ENCODE results near the gene ZSWIM9. TPM values are rescaled to one million over a fixed set of nuclear protein-coding genes. Genes with fewer than 3 reads are reported as not detected.

Gene ZSWIM9
- total RNA-seq, 1 experiment from 2014 or later = 6.8 TPM

GRCh38 chr19:48133094-48133493 is 37.4 kb upstream of the ZSWIM9 start:
- Histone ChIP-seq H3K36me3 (ENCODE audit: control insufficient read depth, insufficient read depth, low read length) (no peaks in the 10 kb centered on the region), H3K4me1 (ENCODE audit: control insufficient read depth, insufficient read depth, low read length) (no peaks in the 10 kb centered on the region), H3K9me3 (ENCODE audit: control insufficient read depth, insufficient read depth, low read depth, low read length) (no peaks in the 10 kb centered on the region), H3K4me3 (ENCODE audit: low read depth in 2 of 2, low read length in 2 of 2) (no peak overlapping the region), H3K27ac (ENCODE audit: low read length) (no peak overlapping the region), H3K27me3 (ENCODE audit: control insufficient read depth, insufficient read depth, low read length) (no peaks in the 10 kb centered on the region)
- ChIA-PET CTCF (no interaction called here), POLR2A (no interaction called here)
- intact Hi-C loops (cut with micrococcal nuclease; ENCODE audit: unreplicated experiment) = no loop called here
- BruUV-seq (replicated peaks) = no TSS peak
- DNase-seq (ENCODE audit: low read depth, low spot score) (no peak), ATAC-seq (no peak)
- in situ Hi-C loops (cut with HindIII; ENCODE audit: low pct_unique_long_range_greater_than_20kb, low sequenced_read_pairs) = no loop called here
- TF ChIP-seq TCF7L2 (IDR thresholded peaks at IDR 0.05; ENCODE audit: low read depth, low read length) (no peak), REST (IDR thresholded peaks at IDR 0.05; ENCODE audit: insufficient read depth in 1 of 2, low read depth in 2 of 2, low read length in 1 of 2) (no peak), SIN3A (IDR thresholded peaks at IDR 0.05; ENCODE audit: borderline replicate concordance, insufficient read depth, low read depth, low read length) (no peak), POLR2AphosphoS5 (IDR thresholded peaks at IDR 0.05; ENCODE audit: low read depth, low read length) (no peak), CTCF (IDR thresholded peaks at IDR 0.05) (no peak)

- H3K27me3 ChIP-seq (ENCODE audit: control insufficient read depth, insufficient read depth, low read length) = no peaks in the 10 kb centered on the region
- intact Hi-C loops (cut with micrococcal nuclease; ENCODE audit: unreplicated experiment) = no loop called here
- H3K9me3 ChIP-seq (ENCODE audit: control insufficient read depth, insufficient read depth, low read depth, low read length) = no peaks in the 10 kb centered on the region
- DNase-seq (ENCODE audit: low read depth, low spot score) (no peak), ATAC-seq (no peak)
- in situ Hi-C loops (cut with HindIII; ENCODE audit: low pct_unique_long_range_greater_than_20kb, low sequenced_read_pairs) = no loop called here
- TF ChIP-seq TCF7L2 (IDR thresholded peaks at IDR 0.05; ENCODE audit: low read depth, low read length) (no peak), REST (IDR thresholded peaks at IDR 0.05; ENCODE audit: insufficient read depth in 1 of 2, low read depth in 2 of 2, low read length in 1 of 2) (no peak), SIN3A (IDR thresholded peaks at IDR 0.05; ENCODE audit: borderline replicate concordance, insufficient read depth, low read depth, low read length) (no peak), POLR2AphosphoS5 (IDR thresholded peaks at IDR 0.05; ENCODE audit: low read depth, low read length) (no peak), CTCF (IDR thresholded peaks at IDR 0.05) (no peak)
- no peak overlapping the region for H3K27ac ChIP-seq (ENCODE audit: low read length)
- no peaks in the 10 kb centered on the region for H3K4me1 ChIP-seq (ENCODE audit: control insufficient read depth, insufficient read depth, low read length)
- H3K4me3 ChIP-seq (ENCODE audit: low read depth in 2 of 2, low read length in 2 of 2) = no peak overlapping the region
- no peaks in the 10 kb centered on the region for H3K36me3 ChIP-seq (ENCODE audit: control insufficient read depth, insufficient read depth, low read length)
- POLR2A ChIA-PET = no interaction called here
- no TSS peak for BruUV-seq (replicated peaks)
- CTCF ChIA-PET = no interaction called here
Measured at GRCh38 chr19:48135411-48135810, 35.1 kb upstream of the ZSWIM9 start.
